Loucy (cell line): Measurements from ENCODE around the gene UTP14A.
"Not testable (repeated sequence)": the region's sequence is repeated elsewhere in the genome, so short reads cannot be mapped to it uniquely, and the experiment has no call there.

Source experiments
- H2AFZ ChIP-seq: fragments of 200-600 bp; sonication (generic); 2 replicates; pipeline ENCODE4 v1.6.0; 2016; ENCODE audit warnings: antibody characterized with exemption, mild to moderate bottlenecking, low read length, moderate library complexity
- H3F3A ChIP-seq: fragments of 200-600 bp; 2 replicates; pipeline ENCODE4 v1.6.0; 2016; ENCODE audit warnings: antibody characterized with exemption, low read depth, mild to moderate bottlenecking
- H3K27me3 ChIP-seq: fragments of 200-600 bp; sonication (generic); 2 replicates; pipeline ENCODE4 v1.6.1; 2014; ENCODE audit warnings: low read length, mild to moderate bottlenecking; ENCODE audit not compliant: insufficient read depth, poor library complexity, severe bottlenecking
- H3K36me3 ChIP-seq: fragments of 200-600 bp; sonication (generic); 2 replicates; pipeline ENCODE4 v1.6.1; 2016; ENCODE audit warnings: low read length; ENCODE audit not compliant: insufficient read depth
- H3K4me1 ChIP-seq: fragments of 200-600 bp; sonication (generic); 2 replicates; pipeline ENCODE4 v1.5.1; 2014; ENCODE audit warnings: low read length, mild to moderate bottlenecking; ENCODE audit not compliant: insufficient read depth, poor library complexity, severe bottlenecking
- H3K4me2 ChIP-seq: fragments of 200-600 bp; sonication (generic); 2 replicates; pipeline ENCODE4 v1.6.0; 2014; ENCODE audit warnings: antibody characterized with exemption, low read length, low read depth, mild to moderate bottlenecking; ENCODE audit not compliant: poor library complexity, severe bottlenecking
- H3K4me3 ChIP-seq: fragments of 200-600 bp; sonication (generic); 2 replicates; pipeline ENCODE4 v1.5.1; 2014; ENCODE audit warnings: low read length, mild to moderate bottlenecking, mixed read lengths; ENCODE audit not compliant: poor library complexity, severe bottlenecking
- H3K79me2 ChIP-seq: fragments of 200-600 bp; sonication (generic); 2 replicates; pipeline ENCODE4 v1.6.1; 2014; ENCODE audit warnings: low read length; ENCODE audit not compliant: insufficient read depth
- H3K9ac ChIP-seq: fragments of 200-600 bp; sonication (generic); 2 replicates; pipeline ENCODE4 v1.6.0; 2014; ENCODE audit warnings: mild to moderate bottlenecking, low read depth, low read length, moderate library complexity; ENCODE audit not compliant: poor library complexity, severe bottlenecking
- H3K9me2 ChIP-seq: fragments of 200-600 bp; sonication (generic); replicated peaks from 2 replicates; pipeline ENCODE4 v1.6.1; 2016; ENCODE audit warnings: low read depth, low read length, mixed read lengths
- H3K9me3 ChIP-seq: fragments of 200-600 bp; sonication (generic); 2 replicates; pipeline ENCODE4 v1.6.1; 2014; ENCODE audit warnings: mild to moderate bottlenecking, antibody characterized with exemption, low read length, low read depth; ENCODE audit not compliant: insufficient read depth
- H4K20me1 ChIP-seq: fragments of 200-600 bp; sonication (generic); 2 replicates; pipeline ENCODE4 v1.6.0; 2014; ENCODE audit warnings: antibody characterized with exemption, low read length, mild to moderate bottlenecking; ENCODE audit not compliant: insufficient read depth, poor library complexity, severe bottlenecking
- EZH2phosphoT487 ChIP-seq: fragments of 200-600 bp; IDR thresholded peaks from 2 replicates; pipeline ENCODE4 v1.6.1; 2018; ENCODE audit warnings: antibody characterized with exemption, mild to moderate bottlenecking, moderate library complexity, borderline replicate concordance
- TF ChIP-seq, protein P1 (sequence below): fragments of 200-600 bp; sonication (generic); conservative IDR thresholded peaks from 2 replicates; pipeline ENCODE4 v1.5.1; 2014; ENCODE audit warnings: mild to moderate bottlenecking, antibody characterized with exemption, low read length

Gene UTP14A, protein sequence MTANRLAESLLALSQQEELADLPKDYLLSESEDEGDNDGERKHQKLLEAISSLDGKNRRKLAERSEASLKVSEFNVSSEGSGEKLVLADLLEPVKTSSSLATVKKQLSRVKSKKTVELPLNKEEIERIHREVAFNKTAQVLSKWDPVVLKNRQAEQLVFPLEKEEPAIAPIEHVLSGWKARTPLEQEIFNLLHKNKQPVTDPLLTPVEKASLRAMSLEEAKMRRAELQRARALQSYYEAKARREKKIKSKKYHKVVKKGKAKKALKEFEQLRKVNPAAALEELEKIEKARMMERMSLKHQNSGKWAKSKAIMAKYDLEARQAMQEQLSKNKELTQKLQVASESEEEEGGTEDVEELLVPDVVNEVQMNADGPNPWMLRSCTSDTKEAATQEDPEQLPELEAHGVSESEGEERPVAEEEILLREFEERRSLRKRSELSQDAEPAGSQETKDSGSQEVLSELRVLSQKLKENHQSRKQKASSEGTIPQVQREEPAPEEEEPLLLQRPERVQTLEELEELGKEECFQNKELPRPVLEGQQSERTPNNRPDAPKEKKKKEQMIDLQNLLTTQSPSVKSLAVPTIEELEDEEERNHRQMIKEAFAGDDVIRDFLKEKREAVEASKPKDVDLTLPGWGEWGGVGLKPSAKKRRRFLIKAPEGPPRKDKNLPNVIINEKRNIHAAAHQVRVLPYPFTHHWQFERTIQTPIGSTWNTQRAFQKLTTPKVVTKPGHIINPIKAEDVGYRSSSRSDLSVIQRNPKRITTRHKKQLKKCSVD

GRCh38 chrX:129905787-129906580 lies at the start of gene UTP14A:
TSS of gene UTP14A (plus strand) at chrX:129906164. CDS start at chrX:129906211, 47 bp downstream.
- peak within 1 kb of the TSS; percentile 83 for H2AFZ ChIP-seq

DNA sequence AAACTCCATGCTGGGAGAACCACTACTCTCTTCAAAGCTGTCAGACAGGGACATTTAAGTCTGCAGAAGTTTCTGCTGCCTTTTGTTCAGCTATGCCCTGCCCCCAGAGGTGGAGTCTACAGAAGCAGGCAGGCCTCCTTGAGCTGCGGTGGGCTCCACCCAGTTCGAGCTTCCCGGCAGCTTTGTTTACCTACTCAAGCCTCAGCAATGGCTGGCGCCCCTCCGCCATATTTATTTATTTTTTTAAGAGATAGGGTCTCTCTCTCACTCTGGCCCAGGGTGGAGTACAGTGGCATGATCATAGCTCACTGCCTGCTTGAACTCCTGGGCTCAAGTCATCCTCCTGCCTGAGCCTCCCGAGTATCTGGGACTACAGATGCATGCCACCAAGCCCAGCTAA lies 46.8 kb upstream of the UTP14A start:
- H4K20me1 ChIP-seq, H3K27me3 ChIP-seq, H3K9me3 ChIP-seq, H3K4me1 ChIP-seq, H3K9me2 ChIP-seq, H2AFZ ChIP-seq, H3K4me3 ChIP-seq, H3K79me2 ChIP-seq, H3K9ac ChIP-seq, H3K4me2 ChIP-seq, H3K36me3 ChIP-seq, H3F3A ChIP-seq: not testable (repeated sequence)

More at GRCh38 chrX:129905787-129906580, at the start of gene UTP14A:
- peaks cover 16% of the 10 kb centered on the region for H3K79me2 ChIP-seq
- peak within 1 kb of the TSS; percentile 97 for H3K4me3 ChIP-seq
- H3K4me2 ChIP-seq, result peak within 1 kb of the TSS; percentile 84
- H3K9me3 ChIP-seq, result no peaks in the 10 kb centered on the region
- H3K9ac ChIP-seq, result peak within 1 kb of the TSS; percentile 84
- no peaks in the 10 kb centered on the region for H3K4me1 ChIP-seq
- TF ChIP-seq EZH2phosphoT487, result no peak
- TF ChIP-seq, protein P1, sequence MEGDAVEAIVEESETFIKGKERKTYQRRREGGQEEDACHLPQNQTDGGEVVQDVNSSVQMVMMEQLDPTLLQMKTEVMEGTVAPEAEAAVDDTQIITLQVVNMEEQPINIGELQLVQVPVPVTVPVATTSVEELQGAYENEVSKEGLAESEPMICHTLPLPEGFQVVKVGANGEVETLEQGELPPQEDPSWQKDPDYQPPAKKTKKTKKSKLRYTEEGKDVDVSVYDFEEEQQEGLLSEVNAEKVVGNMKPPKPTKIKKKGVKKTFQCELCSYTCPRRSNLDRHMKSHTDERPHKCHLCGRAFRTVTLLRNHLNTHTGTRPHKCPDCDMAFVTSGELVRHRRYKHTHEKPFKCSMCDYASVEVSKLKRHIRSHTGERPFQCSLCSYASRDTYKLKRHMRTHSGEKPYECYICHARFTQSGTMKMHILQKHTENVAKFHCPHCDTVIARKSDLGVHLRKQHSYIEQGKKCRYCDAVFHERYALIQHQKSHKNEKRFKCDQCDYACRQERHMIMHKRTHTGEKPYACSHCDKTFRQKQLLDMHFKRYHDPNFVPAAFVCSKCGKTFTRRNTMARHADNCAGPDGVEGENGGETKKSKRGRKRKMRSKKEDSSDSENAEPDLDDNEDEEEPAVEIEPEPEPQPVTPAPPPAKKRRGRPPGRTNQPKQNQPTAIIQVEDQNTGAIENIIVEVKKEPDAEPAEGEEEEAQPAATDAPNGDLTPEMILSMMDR, result no peak
- no peaks in the 10 kb centered on the region for H3F3A ChIP-seq
- no peaks in the 10 kb centered on the region for H3K27me3 ChIP-seq
- no peaks in the 10 kb centered on the region for H3K9me2 ChIP-seq
- no peaks in the 10 kb centered on the region for H3K36me3 ChIP-seq
- peaks cover 5% of the 10 kb centered on the region for H4K20me1 ChIP-seq

GRCh38 chrX:129866321-129866720 lies 39.6 kb upstream of the UTP14A start:
- H3K4me2 ChIP-seq, H3K4me1 ChIP-seq, H3K27me3 ChIP-seq, H3K36me3 ChIP-seq, H3K9me2 ChIP-seq, H2AFZ ChIP-seq, H3K9ac ChIP-seq, H3K9me3 ChIP-seq, H3F3A ChIP-seq, H3K79me2 ChIP-seq, H4K20me1 ChIP-seq, H3K4me3 ChIP-seq: not testable (repeated sequence)

DNA sequence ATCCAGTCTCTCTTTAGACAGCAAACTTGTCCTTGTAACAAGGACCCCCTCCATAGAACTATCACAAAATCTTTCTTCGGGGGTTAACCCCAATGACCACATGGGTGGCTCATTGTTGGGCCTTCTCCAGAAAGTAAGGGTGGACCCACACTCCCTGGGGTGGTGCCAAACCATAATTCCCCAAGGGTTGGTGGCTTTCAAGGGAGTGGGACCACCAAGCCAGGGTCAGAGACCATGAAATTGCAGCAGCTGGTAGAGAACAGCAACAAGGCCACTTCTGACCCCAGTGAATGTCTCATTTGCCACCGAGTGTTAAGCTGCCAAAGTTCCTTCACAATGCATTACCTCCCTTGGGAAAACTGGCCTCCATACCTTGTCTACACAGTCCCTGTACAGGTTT lies 33.4 kb upstream of the UTP14A start:
- Histone ChIP-seq H2AFZ (no peak overlapping the region), H3K79me2 (no peaks in the 10 kb centered on the region), H3K36me3 (no peaks in the 10 kb centered on the region), H4K20me1 (no peaks in the 10 kb centered on the region), H3K4me2 (no peak overlapping the region), H3K4me3 (no peak overlapping the region), H3K4me1 (no peaks in the 10 kb centered on the region), H3K9me2 (no peaks in the 10 kb centered on the region), H3K9me3 (no peaks in the 10 kb centered on the region), H3K9ac (no peak overlapping the region), H3F3A (no peaks in the 10 kb centered on the region), H3K27me3 (no peaks in the 10 kb centered on the region)
- TF ChIP-seq, protein P1, result no peak
- TF ChIP-seq EZH2phosphoT487, result no peak
